Measurements from ENCODE around the gene ULK2.

The ULK2 gene

DNA sequence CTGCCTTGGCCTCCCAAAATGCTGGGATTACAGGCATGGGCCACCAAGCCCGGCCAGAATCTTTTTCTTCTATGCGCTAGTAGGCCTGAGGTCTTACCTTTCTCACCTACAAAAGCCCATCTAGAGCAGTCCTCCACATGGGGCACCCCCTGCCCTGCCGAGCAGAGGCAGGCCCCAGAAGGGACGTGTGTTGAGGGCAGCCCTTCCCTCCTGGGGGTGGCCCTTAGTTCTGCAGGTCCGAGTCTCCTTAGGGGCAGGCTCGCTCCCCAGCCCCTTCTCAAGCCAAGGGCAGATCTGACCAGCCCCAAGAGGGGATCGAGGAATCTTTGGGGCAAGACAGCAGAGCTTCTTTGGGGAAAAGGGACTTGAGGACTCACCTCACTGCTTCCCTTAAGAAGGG, 101.7 kb downstream of the ULK2 start:
- DNase-seq = no peak

DNA sequence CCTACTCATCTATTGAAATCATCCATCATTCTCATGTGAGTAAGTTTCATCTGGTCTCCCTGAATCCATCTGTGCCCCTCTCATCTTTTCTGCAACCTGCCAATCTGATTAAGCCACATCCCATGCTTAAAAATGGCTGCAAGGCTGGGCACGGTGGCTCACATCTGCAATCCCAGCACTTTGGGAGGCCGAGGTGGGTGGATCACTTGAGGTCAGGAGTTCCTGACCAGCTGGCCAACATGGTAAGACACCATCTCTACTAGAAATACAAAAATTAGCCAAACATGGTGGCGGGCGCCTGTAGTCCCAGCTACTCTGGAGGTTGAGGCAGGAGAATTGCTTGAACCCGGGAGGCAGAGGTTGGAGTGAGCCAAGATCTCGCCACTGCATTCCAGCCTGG, 103.7 kb downstream of the ULK2 start:
- peak; percentile 27 for DNase-seq

DNA sequence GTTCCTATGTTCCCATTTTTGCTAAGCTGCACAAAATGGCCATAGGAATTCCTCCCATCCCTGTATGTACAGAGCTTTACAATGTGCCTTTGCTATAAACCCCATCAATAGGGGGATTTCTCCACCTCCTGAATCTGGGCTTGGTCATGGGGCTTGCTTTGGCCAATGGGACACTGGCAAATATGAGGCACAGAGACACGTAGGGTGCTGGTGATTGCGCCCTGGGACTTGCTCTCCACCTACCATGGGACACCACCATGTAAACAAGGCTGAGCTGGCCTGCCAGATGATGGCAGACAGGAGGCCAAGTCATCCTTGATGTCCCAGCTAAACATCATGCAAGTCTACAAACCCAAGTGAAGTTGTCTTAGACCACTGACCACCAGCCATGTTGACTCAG, 104.3 kb downstream of the ULK2 start:
- DNase-seq = no peak

DNA sequence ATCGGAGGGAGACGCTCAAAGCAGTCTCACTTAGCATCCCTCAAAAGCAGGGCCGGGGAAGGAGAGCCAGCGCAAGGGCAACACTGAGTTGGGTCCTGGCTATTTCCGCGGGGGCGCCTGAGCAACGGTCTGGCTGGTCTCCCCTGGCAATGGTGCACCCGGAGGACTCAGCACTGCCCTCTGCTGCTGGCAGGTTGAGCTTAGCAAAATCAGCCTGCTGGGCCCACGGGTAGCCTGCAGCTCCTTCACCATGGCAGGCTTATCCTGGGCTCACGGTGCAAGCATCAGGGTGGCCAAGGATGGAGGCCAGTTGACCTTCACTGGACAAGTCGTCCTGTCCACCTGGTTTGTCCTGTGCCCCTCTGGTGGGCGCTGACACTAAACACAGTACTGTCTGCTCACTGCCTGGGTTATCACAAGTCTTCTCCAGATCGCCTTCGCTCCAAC, 105.2 kb downstream of the ULK2 start:
- DNase-seq = peak; percentile 76

DNA sequence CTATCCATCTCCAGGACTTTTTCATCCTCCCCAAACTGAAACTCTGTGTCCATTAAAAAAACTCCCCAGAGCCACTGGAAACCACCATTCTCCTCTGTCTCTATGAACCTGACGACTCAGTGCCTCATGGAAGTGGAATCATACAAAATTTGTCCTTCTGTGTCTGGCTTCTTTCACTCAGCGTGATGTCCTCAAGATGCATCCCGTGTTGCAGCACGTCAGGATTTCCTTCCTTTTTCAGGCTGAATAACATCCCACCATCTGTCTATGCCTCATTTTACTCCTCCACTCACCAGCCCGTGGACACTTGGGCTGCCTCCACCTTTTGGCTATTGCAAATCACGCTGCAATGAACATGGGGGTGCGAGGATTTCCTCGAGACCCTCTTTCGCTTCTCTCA, 107.0 kb downstream of the ULK2 start:
- no peak for DNase-seq

DNA sequence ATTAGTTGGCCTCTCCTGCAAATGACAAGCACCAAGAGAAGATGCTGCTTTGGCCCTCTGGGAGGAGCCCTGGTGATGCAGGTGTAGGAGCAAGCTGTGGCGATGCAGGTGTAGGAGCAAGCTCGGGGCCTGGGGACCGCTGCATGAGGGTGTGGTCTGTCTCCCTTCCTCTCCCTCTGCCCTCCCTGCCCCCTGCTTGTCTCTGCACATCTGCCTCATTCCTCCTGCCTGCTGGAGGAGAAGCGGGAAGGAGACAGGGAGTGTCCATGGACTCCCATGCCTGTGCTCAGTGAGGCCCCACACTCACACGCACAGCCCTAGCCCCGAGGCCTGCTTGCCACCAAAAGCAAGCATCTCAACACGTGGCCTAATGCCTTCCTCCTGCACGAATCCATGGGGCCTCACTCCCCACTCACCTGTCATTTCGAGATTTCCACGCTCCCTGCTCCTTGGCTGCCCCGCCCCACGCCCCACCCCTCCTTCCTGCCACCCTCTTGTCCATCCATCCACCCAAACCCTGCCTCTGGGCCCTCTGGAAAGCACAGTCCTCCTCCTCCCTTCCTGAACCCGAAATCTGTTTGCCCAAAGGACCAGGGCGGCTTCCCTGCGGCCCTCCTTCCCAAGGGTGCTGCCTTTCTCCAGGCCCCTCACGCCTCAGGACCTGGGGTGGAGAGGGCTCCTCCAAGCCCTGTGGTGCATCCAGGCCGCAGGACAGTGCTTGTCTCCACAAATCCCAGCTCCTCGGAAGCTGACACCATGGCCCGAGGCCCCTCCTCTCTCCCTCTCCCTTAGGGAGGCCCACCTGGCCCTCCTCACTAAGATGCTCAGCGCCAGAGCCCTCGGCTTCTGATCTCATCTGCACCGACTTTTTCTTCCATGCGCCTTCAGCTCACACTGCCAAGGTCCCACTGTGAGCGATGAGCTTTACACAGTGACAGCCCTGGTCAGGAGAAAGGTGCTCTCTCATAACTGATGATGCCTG, 107.9 kb downstream of the ULK2 start:
- peak; percentile 76 for DNase-seq

DNA sequence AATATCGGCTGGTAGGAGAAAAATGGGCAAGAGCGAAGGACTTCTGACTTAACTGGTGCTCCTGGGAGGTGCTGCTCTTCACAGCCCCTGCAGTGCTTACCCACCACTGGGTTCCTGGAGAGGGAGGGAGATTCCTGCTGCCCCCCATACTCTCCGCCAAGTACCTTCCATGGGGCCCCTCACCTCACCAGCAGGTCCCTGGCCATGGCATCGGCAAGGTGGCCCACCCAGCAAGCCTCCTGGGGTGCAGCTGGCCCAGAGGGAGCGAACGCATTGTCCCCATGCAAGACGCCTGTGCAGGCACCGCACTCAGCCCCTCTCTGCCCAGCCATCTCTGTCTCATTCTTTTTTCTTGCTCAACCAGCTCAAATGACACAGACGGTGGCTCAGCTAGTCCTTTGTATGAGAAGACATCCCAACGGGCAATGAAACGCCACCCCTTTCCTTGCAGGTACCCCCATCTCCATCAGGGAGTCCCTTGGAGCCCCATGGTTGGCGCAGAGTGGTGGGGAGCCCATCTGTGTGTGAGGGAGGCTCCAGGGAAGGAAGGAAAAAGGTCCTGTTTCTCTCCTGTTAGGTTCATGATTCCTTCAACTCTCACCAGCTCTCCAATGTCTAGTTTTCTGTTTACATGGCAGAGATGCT, 110.1 kb downstream of the ULK2 start:
- DNase-seq = no peak

DNA sequence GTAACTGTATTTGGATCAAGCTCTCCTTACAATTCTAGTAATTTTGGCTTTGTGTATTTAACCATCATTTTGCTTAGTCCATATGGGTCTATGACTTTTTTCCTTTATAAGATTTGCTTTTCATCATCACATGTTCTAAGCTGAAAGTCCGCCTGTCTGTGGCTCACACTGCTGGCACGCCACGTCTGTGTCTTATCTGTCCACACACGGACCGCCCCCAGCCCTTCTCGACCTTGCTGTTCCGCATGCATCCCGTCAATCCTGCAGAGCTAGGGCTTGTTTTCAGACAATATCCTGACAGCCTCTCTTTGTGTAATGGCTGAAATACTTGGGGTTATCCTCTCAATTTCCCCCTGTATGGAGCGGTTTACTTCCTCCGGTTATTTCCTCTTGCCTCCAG, 111.2 kb downstream of the ULK2 start:
- no peak for DNase-seq

DNA sequence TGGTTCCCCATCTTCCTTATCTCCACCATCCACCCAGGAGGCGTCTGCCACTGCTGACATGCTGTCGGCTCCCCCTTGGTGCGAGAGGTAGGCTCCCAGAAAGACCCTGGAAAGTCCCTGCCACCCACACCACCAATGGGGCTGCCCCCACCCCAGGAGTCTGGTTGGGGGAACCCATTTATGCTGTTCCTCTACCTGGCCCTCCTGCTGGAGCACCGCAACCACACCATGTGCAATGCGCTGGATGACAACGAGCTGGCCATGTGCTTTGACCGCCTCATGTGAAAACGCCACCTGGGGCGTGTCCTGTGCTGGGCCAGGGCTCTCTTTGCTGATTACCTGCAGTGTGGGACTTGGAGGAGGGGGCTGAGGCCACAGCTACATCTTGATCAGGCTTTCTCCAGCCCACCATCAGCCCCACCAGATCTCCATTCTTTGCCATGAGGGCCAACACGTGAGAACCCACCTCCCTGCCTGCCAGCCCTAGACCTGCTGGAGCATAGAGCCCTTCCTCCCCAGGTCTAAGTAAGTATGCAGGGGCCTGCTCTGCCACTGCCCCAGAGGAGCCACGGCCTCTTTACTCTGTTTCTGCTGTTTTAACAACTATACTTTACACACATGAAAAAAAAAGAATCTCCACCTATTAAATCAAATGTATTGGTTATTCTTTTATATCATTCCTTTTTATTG, 111.8 kb downstream of the ULK2 start:
- no peak for DNase-seq

DNA sequence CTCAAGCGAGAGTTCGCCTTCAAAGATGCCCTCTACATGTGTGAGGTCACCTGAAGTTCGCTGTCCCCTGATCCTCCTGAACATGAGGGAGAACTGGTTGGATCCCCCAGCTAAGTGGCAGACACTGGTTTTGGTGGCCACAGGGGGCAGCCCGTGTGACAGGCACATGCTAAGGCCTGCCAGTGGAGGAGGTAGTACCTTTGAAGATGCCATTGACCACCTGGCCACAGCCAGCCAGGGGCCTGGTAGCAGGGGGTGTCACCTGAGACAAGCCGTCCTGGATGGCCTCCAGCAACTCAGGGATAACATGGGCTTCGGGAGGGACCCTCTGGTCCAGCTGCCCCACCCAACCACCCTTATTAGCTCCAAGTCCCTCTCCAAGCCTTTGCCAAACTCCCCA, 112.3 kb downstream of the ULK2 start:
- no peak for DNase-seq

DNA sequence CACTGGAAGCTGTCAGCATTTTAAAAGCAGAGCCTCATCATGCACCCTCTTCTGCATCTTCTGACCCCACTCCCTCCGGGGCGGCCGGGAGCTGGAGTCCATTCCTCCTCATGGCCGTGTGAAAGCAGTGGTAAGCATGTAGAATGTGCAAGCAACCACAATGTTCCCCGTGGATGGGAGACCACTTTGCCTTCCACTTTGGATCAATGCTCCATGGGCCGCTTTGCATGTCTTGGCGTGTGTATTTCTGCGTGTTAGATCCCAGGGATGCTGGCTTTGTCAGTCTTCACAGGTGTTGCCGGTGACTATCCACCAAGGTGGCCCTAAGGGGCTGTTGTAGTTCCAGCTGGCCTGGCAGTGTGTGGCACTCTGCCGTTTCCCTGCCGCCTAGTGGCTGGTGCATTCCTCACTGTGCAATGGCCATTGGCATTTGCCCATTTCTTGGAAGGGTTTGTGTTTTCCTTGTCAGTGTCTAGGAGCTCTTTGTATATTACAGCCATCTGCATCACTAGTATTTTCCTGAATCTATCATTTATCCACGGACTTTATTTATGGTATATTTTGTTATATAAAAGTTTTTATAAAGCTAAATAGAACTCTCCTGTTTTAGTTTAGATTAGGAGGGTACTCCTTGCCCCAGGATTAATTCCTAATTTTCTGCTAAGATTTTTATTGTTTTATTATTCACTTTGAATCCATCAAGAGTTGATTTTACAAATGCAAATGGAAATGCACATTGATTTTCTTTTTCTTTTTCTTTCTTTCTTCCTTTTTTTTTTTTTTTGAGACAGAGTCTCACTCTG, 113.9 kb downstream of the ULK2 start:
- peak; percentile 34 for DNase-seq

DNA sequence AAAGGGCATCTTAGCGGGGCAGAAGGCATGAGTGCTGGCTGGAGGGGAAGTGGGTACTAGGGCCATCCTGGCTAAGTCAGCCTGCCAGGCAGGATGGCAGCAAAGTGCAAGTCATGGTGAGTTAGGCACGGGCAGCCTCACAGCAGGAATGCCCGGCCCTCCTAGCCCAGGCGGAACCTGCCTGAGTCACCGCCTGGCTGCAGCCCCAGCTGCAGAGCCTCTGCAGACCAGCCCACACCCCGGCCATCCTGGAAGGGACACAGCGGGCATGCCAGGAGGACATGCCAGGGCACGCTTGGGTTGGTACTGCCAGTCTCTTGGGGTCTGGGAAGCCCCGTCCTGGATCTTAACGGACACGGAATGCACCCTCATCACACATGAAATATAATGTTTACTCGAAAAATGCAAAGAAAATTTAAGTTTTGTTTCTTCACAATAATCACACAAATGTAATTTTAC, 114.7 kb downstream of the ULK2 start:
- DNase-seq = no peak

DNA sequence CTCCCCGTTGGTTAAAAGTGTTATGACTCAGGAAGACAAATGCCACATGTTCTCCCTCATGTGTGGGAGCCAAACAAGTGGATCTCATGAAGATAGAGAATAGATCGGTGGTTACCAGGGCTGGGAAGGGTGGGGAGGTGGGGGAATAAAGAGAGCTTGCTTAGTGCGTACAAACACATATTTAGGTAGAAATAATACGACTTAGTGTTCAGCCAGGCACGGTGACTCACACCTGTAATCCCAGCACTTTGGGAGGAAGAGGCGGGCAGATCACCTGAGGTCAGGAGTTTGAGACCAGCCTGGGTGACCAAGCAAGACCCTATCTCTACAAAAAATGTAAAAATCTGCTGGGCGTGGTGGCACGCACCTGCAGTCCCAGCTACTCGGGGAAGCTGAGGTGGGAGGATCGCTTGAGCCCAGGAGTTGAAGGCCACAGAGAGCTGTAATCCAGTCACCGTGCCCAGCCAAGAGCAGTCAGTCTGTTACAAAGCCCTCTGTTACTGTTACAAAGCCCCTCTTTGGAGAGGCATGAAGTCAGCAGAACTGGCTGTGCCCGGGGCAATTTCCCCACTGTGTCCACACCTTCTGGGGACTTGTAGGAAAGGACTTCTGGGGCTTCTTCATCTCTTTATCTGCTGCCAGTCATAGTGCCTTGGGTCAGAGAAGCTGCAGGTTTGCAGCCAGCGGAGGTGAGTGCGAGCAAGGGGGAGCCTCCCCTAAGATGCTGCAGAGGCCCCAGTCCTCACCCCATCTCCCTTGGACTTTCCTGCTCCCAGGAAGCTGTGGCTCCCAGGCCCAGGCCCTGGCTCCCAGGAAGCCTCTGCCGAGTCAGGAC, 115.3 kb downstream of the ULK2 start:
- no peak for DNase-seq

DNA sequence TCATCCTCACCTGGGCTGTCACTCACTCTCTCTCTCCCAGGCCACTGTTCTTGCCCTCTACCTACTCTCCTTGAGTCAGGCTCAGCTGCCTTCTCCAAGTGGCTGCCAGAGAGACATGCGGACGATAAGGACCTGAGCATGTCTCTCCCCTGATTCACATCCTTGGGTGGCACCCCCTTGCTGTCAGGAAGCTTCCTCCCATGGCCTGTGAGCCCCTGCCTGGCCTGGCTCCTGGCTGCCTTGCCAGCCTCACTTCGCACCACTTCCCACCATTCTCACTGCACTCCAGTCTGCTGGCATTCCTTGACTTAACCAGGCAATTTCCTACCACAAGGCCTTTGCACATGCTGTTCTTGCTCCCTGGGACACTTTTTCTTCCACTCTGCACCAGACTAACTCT, 116.9 kb downstream of the ULK2 start:
- DNase-seq = no peak

DNA sequence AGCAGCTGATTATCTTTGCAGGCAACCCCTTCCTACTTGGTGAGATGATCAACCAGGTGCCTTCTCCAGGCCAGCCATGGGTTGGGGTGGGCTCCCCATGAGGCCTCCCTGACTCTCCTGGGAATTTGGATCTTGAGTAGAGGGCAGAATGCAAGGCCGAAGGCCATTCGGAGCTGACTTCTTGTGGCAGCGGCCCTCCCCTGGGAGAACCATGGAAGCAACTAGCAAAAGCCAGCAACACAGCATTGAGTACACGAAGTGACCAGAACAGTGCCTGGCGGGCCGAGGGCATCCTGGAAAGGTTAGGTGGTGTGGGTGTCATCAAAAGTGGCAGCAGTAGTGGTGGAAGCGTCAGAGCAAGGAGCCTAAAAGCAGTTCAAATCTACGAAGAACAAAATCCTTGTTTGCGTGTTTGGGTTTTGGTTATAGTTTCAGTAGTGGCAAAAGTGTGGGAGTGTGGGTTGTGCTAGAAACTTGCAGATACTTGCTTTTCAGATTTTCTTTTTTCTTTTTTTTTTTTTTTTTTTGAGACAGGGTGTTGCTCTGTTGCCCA, 117.6 kb downstream of the ULK2 start:
- no peak for DNase-seq

DNA sequence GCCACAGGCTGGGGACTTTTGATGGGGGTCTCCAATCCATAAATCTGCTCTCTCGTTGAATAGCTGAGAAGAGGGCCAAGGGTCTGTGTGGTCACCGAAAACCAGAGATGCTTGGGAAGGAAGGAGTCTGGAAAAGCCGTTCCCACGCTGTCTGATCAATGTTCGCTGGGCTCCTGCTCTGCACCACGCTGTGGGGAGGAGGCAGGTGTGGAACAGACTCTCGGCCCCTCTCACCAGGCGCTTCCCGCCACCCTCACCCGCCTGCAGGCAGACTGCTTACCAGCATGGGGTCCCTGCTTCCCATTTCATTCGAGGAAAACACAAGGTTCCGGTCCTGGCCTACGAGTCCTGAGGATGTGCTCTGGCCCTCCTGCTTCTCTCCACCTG, 118.9 kb downstream of the ULK2 start:
- DNase-seq = no peak

DNA sequence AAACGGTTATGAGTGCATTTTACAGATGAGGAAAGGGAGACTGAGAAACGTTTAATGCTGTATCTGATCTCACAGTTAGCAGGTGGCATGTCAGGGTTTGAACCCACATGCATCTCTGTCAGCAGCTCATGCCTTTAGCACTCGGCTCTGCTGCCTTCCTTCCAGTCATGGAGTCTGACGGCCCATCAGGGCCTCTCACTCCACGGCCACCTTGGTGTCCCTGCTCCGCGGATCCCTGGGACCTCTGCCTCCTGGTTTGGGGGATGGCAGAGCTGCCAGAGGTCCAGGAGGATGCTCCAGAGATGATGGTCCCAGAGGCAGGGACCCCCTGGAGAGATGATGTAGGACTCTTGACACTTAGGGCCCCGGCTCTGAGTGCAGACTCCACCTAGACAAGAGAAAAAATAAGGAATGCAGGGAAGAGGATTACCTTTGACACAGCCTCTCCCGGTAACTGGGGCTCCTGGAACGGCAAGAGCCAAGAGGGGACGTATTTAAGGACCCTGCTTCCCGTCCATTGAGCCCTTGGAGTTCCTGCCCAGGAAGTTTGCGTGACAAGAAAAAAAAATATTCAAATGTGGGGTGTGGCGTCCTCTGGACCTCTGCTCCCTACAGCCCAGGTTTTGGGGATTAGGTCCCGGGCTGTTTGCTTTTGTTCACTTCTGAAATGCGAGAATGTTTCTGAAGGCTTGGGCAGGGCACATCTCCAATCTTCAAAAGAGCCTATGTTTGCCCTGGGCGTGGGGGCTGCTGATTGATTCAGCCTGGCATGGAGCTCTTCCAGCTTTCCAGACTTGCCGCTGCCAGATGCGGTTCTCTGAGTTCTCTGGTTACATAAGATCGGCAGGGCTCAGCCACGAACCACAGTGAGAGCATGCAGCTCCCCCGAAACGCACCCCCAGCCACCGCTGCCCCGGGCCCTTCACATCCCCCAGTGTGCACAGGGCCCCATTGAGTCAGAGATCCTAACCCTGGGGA, 119.6 kb downstream of the ULK2 start, which contains the start of gene ALDH3A1:
TSS of gene ALDH3A1 (minus strand) at position 470 of the 978 bp plus-strand sequence. CDS start 3,169 bp downstream, outside the sequence.
- no peak for DNase-seq

DNA sequence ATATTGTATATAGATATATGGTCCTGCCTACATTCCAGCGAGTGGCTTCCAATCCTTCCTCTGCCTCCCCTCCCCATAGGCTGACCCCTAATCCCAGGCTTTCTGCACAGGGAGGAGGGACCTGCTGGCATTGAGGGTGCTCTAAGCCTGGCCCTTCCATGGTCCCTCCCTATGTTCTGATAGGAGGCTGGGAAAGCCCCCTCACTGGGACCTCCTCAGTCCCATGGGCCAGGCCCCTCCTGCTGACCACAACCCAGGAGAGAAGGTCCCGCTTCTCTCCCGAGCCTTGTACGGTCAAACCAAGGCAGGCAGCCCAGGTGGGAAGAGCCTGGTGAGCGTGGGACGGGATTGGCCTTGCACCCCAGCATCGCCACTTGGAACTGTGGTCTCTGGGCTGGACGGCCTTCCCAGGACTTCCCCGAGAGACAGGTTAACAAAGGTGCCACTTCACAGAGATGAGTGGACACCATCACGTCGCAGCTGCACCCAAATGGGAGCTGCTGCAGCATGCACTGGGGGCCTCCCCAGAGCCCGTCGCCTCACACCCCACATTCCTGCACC, 120.5 kb downstream of the ULK2 start:
- DNase-seq = no peak

DNA sequence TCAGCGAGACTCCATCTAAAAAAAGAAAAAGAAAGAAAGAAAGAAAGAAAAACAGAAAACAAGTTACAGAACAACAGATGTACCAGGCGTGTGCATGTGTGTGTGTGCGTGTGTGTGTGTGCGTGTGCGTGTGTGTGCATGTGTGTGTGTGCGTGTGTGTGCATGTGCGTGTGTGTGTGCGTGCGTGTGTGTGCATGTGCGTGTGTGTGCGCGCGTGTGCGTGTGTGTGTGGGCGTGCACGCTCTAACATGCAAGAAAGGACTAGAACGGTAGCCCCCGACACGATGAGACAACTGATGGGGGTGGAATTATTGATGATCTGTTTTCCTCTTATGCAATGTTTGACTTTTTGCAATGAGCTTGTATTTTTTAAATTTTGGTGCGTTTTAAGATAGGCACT, 121.2 kb downstream of the ULK2 start:
- DNase-seq = no peak

Data from NCI-H82 (cell line).